ENCODE results near the gene CNTN5.

CNTN5 gene

GRCh38 chr11:99987821-99988470 is 967.2 kb downstream of the CNTN5 start:
- TF ChIP-seq ZNF423 (tag by site-specific recombination; IDR thresholded peaks at IDR 0.05) (no peak), ZFP41 (tag by site-specific recombination; IDR thresholded peaks at IDR 0.05; ENCODE audit: borderline replicate concordance) (no peak), ZNF837 (tag by site-specific recombination; IDR thresholded peaks at IDR 0.05) (no peak), ZBTB26 (tag by site-specific recombination; optimal IDR thresholded peaks at IDR 0.05) (no peak), ZNF48 (tag by site-specific recombination; IDR thresholded peaks at IDR 0.05) (no peak), MYNN (tag by site-specific recombination; IDR thresholded peaks at IDR 0.05; ENCODE audit: borderline replicate concordance) (no peak), INSM2 (tag by site-specific recombination; IDR thresholded peaks at IDR 0.05) (no peak), ZNF76 (tag by site-specific recombination; IDR thresholded peaks at IDR 0.05; ENCODE audit: borderline replicate concordance, low read depth) (no peak), ZNF18 (tag by site-specific recombination; IDR thresholded peaks at IDR 0.05) (no peak), ZNF366 (tag by site-specific recombination; conservative IDR thresholded peaks at IDR 0.05) (no peak)
- ChIA-PET POLR2A (no interaction called here), CTCF (interaction anchor here (1.1 kb wide), 1 partner anchor 17 kb away, joined by 4 read pairs; no protein-coding TSS in a partner anchor)
- no peak overlapping the region for H3K27ac ChIP-seq (ENCODE audit: extremely low read depth, low read depth, low read length)
- no peaks in the 10 kb centered on the region for H3K9me3 ChIP-seq (ENCODE audit: control insufficient read depth, insufficient read depth, low read depth, low read length)
- H3K36me3 ChIP-seq (ENCODE audit: control insufficient read depth in 2 of 2, insufficient read depth in 1 of 2, low read length in 2 of 2), result no peaks in the 10 kb centered on the region
- H3K4me1 ChIP-seq (ENCODE audit: control insufficient read depth, insufficient read depth, low read length), result no peaks in the 10 kb centered on the region
- H3K4me3 ChIP-seq (ENCODE audit: low read depth, low read length), result no peak overlapping the region

- no peaks in the 10 kb centered on the region for H3K9me3 ChIP-seq (ENCODE audit: control insufficient read depth, insufficient read depth, low read depth, low read length)
- H3K36me3 ChIP-seq (ENCODE audit: control insufficient read depth in 2 of 2, insufficient read depth in 1 of 2, low read length in 2 of 2), result no peaks in the 10 kb centered on the region
- H3K27ac ChIP-seq (ENCODE audit: extremely low read depth, low read depth, low read length), result no peak overlapping the region
- no peak overlapping the region for H3K4me3 ChIP-seq (ENCODE audit: low read depth, low read length)
- ChIA-PET CTCF (interaction anchor here (1.1 kb wide), 1 partner anchor 17 kb away, joined by 4 read pairs; no protein-coding TSS in a partner anchor), POLR2A (no interaction called here)
- TF ChIP-seq ZBTB1 (tag by site-specific recombination; IDR thresholded peaks at IDR 0.05) (no peak), SCRT1 (tag by site-specific recombination; IDR thresholded peaks at IDR 0.05; ENCODE audit: borderline replicate concordance) (no peak), ZNF248 (tag by site-specific recombination; IDR thresholded peaks at IDR 0.05) (no peak), EGR2 (tag by site-specific recombination; IDR thresholded peaks at IDR 0.05; ENCODE audit: low read depth) (no peak), ZBTB6 (tag by site-specific recombination; IDR thresholded peaks at IDR 0.05) (no peak), ZNF747 (tag by site-specific recombination; IDR thresholded peaks at IDR 0.05) (no peak), ZNF48 (tag by site-specific recombination; IDR thresholded peaks at IDR 0.05) (no peak), ZNF423 (tag by site-specific recombination; IDR thresholded peaks at IDR 0.05) (no peak), ZNF488 (tag by site-specific recombination; IDR thresholded peaks at IDR 0.05) (no peak), INSM2 (tag by site-specific recombination; IDR thresholded peaks at IDR 0.05) (no peak), ZNF302 (tag by site-specific recombination; IDR thresholded peaks at IDR 0.05; ENCODE audit: low read depth) (no peak)
- H3K4me1 ChIP-seq (ENCODE audit: control insufficient read depth, insufficient read depth, low read length), result no peaks in the 10 kb centered on the region
Measured at GRCh38 chr11:99988471-99988837, 967.7 kb downstream of the CNTN5 start.

Measured in HEK293 (cell line).